ENCODE results near the gene DTNBP1.
A peak's percentile ranks its signal among the peaks of the same experiment; 100 is the strongest.

The DTNBP1 gene

GRCh38 chr6:15629487-15629886 lies 33.3 kb downstream of the DTNBP1 start:
- TF ChIP-seq ZFX (IDR thresholded peaks at IDR 0.05): no peak
- TF ChIP-seq, protein P1, sequence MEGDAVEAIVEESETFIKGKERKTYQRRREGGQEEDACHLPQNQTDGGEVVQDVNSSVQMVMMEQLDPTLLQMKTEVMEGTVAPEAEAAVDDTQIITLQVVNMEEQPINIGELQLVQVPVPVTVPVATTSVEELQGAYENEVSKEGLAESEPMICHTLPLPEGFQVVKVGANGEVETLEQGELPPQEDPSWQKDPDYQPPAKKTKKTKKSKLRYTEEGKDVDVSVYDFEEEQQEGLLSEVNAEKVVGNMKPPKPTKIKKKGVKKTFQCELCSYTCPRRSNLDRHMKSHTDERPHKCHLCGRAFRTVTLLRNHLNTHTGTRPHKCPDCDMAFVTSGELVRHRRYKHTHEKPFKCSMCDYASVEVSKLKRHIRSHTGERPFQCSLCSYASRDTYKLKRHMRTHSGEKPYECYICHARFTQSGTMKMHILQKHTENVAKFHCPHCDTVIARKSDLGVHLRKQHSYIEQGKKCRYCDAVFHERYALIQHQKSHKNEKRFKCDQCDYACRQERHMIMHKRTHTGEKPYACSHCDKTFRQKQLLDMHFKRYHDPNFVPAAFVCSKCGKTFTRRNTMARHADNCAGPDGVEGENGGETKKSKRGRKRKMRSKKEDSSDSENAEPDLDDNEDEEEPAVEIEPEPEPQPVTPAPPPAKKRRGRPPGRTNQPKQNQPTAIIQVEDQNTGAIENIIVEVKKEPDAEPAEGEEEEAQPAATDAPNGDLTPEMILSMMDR (conservative IDR thresholded peaks at IDR 0.05): no peak
- no peak overlapping the region for H3K27ac ChIP-seq

- no peak overlapping the region for H3K27ac ChIP-seq
- TF ChIP-seq, protein P1 (conservative IDR thresholded peaks at IDR 0.05): no peak
- TF ChIP-seq ZFX (IDR thresholded peaks at IDR 0.05): no peak
Observed at GRCh38 chr6:15628499-15629131, 34.2 kb downstream of the DTNBP1 start.

DNA sequence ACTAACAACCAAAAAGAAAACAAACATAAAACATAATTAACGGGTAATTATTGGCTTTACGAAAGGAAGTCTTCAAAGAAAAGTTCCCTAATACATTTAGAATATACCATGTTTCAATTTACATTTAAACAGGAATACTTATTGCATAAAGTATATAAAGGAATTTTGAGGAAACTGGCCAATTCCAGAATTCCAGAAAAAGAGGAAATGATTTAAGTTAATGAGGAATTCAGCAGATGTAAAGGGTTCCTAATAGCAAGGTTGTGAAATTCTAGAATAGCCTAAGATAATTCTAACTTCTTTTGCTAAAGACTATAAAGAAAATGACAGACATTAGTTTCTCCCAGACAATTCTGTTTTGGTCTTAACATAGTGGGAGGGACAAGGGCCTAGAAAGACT lies 35.0 kb downstream of the DTNBP1 start:
- TF ChIP-seq ZFX (IDR thresholded peaks at IDR 0.05): no peak
- TF ChIP-seq, protein P1 (conservative IDR thresholded peaks at IDR 0.05): no peak
- no peak overlapping the region for H3K27ac ChIP-seq

- no peak overlapping the region for H3K27ac ChIP-seq
- TF ChIP-seq, protein P1 (conservative IDR thresholded peaks at IDR 0.05): no peak
- TF ChIP-seq ZFX (IDR thresholded peaks at IDR 0.05): no peak
Observed at GRCh38 chr6:15626878-15627674, 35.8 kb downstream of the DTNBP1 start.

DNA sequence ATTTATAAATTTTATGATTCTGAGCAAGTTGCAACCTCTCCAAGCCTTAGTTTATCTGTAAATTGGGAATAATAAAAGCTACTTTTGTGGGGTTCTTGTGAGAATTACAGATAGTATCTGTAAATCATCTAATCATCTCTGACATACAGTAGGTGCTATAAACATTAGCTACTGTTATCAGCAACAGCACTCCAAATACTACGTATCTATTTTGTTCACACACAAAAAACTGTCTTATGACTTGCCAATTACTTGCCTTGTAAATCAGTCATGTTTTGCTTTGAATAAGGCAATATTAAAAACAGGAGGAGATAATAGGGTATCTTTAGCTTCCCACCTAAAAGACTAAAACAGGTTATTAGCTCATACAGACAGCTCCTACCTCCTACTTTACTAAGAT lies 36.7 kb downstream of the DTNBP1 start:
- no peak for TF ChIP-seq ZFX (IDR thresholded peaks at IDR 0.05)
- TF ChIP-seq, protein P1 (conservative IDR thresholded peaks at IDR 0.05): no peak
- no peak overlapping the region for H3K27ac ChIP-seq

DNA sequence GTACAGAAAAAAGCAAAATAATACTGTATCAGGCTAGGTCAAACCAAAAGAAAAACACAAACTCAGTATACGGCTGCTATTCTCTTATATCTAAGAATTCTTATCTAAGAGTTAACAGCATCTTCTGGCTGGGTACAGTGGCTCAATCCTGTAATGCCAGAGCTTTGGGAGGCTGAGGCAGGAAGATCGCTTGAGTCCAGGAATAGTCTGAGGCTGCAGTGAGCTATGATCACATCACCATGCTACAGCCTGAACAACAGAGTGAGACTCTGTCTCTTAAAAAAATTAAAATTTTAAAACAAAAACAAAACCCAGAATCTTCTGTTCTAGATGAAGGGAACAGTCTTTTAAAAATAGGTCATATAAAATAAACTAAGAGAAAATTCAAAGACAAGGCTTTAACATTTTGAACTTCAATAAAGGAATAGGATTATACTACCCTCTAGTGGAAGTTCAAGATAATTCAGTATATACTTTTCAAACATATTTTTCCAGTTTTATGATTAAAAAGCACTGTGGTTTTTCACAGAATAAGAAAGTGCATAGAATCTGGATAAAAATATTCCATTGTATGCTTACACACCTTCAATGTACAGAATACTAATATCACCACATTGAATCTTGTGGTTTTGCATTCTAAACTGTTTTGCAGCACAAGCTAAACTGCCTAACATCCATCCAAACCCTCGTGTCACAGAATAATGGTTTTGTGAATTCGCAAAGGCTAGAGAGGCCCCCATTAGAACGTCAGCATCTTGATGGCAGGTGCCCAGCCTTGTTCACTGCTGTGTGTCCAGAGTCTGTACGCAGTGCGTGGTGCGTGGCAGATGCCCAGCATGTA lies 39.3 kb downstream of the DTNBP1 start:
- H3K27ac ChIP-seq: no peak overlapping the region
- TF ChIP-seq, protein P1 (conservative IDR thresholded peaks at IDR 0.05): peak; percentile 85
- no peak for TF ChIP-seq ZFX (IDR thresholded peaks at IDR 0.05)
